HCT116 (cell line): Measurements from ENCODE around the gene PEF1.

ENCODE experiments used
- MAX ChIP-seq: IDR thresholded peaks from 2 replicates; pipeline ENCODE4 v1.6.1; 2012
- POLR2AphosphoS5 ChIP-seq: IDR thresholded peaks from 2 replicates; pipeline ENCODE4 v1.6.1; 2011; ENCODE audit warnings: mild to moderate bottlenecking, low read depth, low read length, moderate library complexity
- SIN3A ChIP-seq: IDR thresholded peaks from 2 replicates; pipeline ENCODE4 v1.6.1; 2012; ENCODE audit warnings: low read depth
- SRF ChIP-seq: IDR thresholded peaks from 2 replicates; pipeline ENCODE4 v1.6.1; 2012; ENCODE audit warnings: low read depth
- TF ChIP-seq, protein P1 (sequence below), 3 experiments: fragments of 200-600 bp in 1 of 3; sonication (generic) in 1 of 3; IDR thresholded peaks in 2 of 3; conservative IDR thresholded peaks in 1 of 3; 2 replicates each; pipeline ENCODE4 v1.5.1; 2012 to 2017; ENCODE audit warnings: low read depth in 2 of 3, low read length in 2 of 3, antibody characterized with exemption in 1 of 3, borderline replicate concordance in 1 of 3, control low read depth in 1 of 3, mild to moderate bottlenecking in 1 of 3, mixed read lengths in 1 of 3, mixed run types in 1 of 3, moderate library complexity in 1 of 3; ENCODE audit not compliant: insufficient read depth in 1 of 3

GRCh38 chr1:31615414-31615813 is 29.3 kb downstream of the PEF1 start:
- TF ChIP-seq POLR2AphosphoS5 = no peak
- TF ChIP-seq, protein P1, sequence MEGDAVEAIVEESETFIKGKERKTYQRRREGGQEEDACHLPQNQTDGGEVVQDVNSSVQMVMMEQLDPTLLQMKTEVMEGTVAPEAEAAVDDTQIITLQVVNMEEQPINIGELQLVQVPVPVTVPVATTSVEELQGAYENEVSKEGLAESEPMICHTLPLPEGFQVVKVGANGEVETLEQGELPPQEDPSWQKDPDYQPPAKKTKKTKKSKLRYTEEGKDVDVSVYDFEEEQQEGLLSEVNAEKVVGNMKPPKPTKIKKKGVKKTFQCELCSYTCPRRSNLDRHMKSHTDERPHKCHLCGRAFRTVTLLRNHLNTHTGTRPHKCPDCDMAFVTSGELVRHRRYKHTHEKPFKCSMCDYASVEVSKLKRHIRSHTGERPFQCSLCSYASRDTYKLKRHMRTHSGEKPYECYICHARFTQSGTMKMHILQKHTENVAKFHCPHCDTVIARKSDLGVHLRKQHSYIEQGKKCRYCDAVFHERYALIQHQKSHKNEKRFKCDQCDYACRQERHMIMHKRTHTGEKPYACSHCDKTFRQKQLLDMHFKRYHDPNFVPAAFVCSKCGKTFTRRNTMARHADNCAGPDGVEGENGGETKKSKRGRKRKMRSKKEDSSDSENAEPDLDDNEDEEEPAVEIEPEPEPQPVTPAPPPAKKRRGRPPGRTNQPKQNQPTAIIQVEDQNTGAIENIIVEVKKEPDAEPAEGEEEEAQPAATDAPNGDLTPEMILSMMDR (IDR thresholded peaks at IDR 0.05 in 2 of 3, conservative IDR thresholded peaks at IDR 0.05 in 1 of 3; ENCODE audit: borderline replicate concordance in 1 of 3, insufficient read depth in 1 of 3, low read depth in 2 of 3, low read length in 2 of 3) = no peak
- TF ChIP-seq SRF = no peak
- TF ChIP-seq SIN3A = no peak
- no peak for TF ChIP-seq MAX
